Nephron progenitor cell (in vitro differentiated cells): ENCODE data around the gene UBAP1L.

Source experiments
- DNase-seq: peaks from one replicate; pipeline ENCODE4 v3.0.0; 2021
- H3K27ac Mint-ChIP-seq: 2 replicates; pipeline ENCODE4 v1.8.0; 2021; ENCODE audit warnings: mild to moderate bottlenecking, moderate library complexity, mixed read lengths
- H3K27me3 Mint-ChIP-seq: 2 replicates; pipeline ENCODE4 v1.8.0; 2021; ENCODE audit warnings: mild to moderate bottlenecking, low read depth, mixed read lengths; ENCODE audit not compliant: poor library complexity
- H3K36me3 Mint-ChIP-seq: 2 replicates; pipeline ENCODE4 v1.8.0; 2021; ENCODE audit warnings: low read depth, mixed read lengths
- H3K4me1 Mint-ChIP-seq: 2 replicates; pipeline ENCODE4 v1.8.0; 2021; ENCODE audit warnings: mixed read lengths
- H3K4me3 Mint-ChIP-seq: 2 replicates; pipeline ENCODE4 v1.8.0; 2021; ENCODE audit warnings: mild to moderate bottlenecking, moderate library complexity, mixed read lengths
- H3K9me3 Mint-ChIP-seq: 2 replicates; pipeline ENCODE4 v1.8.0; 2021; ENCODE audit warnings: mild to moderate bottlenecking, moderate library complexity, mixed read lengths
- TF ChIP-seq, protein P1 (sequence below): fragments of 200-600 bp; sonication (generic); IDR thresholded peaks from 2 replicates; pipeline ENCODE4 v1.5.0; 2021; ENCODE audit warnings: antibody characterized with exemption

The UBAP1L gene

DNA sequence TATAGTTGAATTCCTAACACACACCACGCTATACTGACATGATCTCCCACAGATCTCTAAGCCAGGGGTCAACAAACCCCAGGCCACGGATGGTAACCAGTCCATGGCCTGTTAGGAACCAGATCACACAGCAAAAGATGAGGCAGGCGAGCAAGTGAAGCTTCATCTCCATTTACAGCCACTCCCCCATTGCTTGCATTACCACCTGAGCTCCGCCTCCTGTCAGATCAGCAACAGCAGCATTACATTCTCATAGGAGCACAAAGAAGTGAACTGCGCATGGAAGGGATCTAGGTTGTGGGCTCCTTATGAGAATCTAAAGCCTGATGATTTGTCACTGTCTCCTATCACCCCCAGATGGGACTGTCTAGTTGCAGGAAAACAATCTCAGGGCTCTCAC, 15.9 kb upstream of the UBAP1L start:
- no peak for DNase-seq
- TF ChIP-seq, protein P1, sequence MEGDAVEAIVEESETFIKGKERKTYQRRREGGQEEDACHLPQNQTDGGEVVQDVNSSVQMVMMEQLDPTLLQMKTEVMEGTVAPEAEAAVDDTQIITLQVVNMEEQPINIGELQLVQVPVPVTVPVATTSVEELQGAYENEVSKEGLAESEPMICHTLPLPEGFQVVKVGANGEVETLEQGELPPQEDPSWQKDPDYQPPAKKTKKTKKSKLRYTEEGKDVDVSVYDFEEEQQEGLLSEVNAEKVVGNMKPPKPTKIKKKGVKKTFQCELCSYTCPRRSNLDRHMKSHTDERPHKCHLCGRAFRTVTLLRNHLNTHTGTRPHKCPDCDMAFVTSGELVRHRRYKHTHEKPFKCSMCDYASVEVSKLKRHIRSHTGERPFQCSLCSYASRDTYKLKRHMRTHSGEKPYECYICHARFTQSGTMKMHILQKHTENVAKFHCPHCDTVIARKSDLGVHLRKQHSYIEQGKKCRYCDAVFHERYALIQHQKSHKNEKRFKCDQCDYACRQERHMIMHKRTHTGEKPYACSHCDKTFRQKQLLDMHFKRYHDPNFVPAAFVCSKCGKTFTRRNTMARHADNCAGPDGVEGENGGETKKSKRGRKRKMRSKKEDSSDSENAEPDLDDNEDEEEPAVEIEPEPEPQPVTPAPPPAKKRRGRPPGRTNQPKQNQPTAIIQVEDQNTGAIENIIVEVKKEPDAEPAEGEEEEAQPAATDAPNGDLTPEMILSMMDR = no peak
- Mint-ChIP-seq H3K4me3 (peak overlapping the region; percentile 34), H3K4me1 (peaks cover 29% of the 10 kb centered on the region), H3K36me3 (peaks cover 45% of the 10 kb centered on the region), H3K27ac (peak overlapping the region; percentile 66), H3K27me3 (no peaks in the 10 kb centered on the region), H3K9me3 (peaks cover 10% of the 10 kb centered on the region)

DNA sequence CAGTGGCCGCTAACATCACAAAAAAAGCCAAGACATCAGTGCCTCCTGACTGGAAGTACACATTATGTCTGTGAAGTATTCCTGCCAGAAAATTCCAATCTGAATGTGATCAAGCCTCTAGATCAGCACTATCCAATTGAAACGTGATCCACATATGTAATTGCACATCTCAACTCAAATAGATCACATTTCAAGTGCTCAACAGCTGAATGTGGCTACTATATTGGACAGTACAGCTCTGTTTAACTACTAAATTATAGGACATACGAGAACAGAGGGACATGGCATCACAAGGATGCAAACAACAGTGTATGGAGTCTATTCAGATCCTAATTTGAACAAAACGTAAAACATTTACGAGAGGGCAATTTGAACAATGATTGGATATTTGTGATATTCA, 542 bp upstream of the UBAP1L start:
- Mint-ChIP-seq H3K9me3 (no peaks in the 10 kb centered on the region), H3K4me1 (peaks cover 8% of the 10 kb centered on the region), H3K27me3 (no peaks in the 10 kb centered on the region), H3K4me3 (no peak overlapping the region), H3K27ac (no peak overlapping the region), H3K36me3 (peaks cover 70% of the 10 kb centered on the region)
- TF ChIP-seq, protein P1 = no peak
- no peak for DNase-seq

DNA sequence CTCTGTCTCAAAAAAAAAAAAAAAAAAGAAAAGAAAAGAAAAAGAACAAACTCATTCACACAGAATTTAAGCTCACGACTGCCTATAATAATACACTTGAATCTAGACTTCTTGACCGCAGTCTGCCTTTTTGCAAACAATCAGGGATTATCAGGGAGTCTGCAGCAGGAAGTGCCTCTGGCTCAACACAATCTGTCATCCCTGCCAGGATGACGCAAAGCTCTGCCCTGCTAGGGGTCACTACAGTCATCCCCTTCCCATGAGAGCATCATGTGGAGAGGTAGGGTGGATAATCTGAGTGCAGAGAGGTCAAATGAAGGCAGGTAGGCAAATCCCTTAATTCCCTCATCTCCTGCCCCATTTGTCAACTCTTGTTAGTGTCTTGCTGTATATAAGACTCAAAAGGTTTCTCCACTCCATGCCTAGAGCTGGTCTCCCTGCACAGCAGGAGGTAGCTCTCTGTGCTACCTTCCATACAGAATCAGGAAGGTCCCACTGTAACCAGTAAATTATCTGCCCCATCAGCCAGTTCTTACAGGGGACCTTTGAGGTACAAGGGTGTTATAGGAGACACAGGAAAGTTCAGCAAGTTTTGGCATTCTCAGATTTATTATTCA, 4.2 kb downstream of the UBAP1L start:
- DNase-seq = no peak
- TF ChIP-seq, protein P1 = no peak
- Mint-ChIP-seq H3K36me3 (peaks cover 58% of the 10 kb centered on the region), H3K27me3 (no peaks in the 10 kb centered on the region), H3K9me3 (no peaks in the 10 kb centered on the region), H3K4me3 (no peak overlapping the region), H3K27ac (peak overlapping the region; percentile 94), H3K4me1 (peaks cover 9% of the 10 kb centered on the region)

DNA sequence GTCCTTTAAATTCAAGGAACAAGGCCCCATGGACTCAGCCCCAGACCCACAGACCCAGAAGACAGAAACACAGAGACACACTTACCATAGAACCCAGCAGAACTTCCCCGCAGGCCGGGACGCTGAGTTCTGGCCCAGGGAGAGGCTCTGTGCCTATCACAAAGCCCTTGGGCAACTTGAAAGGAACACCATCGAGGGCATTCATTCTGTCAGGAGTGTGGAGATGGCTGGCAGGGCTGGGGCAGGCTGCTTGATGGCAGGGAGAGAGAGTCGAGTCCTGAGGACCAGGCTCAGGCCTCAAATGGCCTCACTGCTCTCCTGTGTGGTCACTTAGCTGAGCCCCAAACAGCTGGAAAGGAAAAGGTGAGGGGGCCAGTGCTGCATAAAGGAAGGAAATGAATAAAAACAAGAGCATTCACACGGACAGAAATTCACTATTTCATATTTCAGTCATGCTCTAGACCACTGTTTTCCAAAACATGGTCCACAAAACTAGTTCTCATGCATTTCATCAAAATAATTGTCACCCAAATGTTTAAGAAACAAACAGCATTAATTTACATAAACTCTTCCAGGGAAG, 8.9 kb downstream of the UBAP1L start:
- peaks cover 13% of the 10 kb centered on the region for H3K4me1 Mint-ChIP-seq
- H3K36me3 Mint-ChIP-seq = peaks cover 45% of the 10 kb centered on the region
- TF ChIP-seq, protein P1 = no peak
- no peaks in the 10 kb centered on the region for H3K9me3 Mint-ChIP-seq
- no peaks in the 10 kb centered on the region for H3K27me3 Mint-ChIP-seq
- no peak overlapping the region for H3K4me3 Mint-ChIP-seq
- H3K27ac Mint-ChIP-seq = peak overlapping the region; percentile 90
- DNase-seq = no peak

DNA sequence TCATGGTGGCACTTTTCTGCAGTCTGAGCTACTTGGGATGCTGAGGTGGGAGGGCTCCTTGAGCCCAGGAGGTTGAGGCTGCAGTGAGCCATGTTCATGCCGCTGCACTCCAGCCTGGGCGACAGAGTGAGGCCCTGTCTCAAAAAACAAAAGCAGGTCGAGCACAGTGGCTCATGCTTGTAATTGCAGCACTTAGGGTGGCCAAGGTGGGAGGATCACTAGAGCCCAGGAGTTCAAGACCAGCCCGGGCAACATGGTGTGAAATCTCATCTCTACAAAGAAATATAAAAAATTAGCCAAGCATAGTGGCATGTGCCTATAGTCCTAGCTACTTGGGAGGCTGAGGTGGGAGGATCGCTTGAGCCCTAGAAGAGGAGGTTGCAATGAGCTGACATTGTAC, 10.0 kb downstream of the UBAP1L start:
- Mint-ChIP-seq H3K4me1 (peaks cover 6% of the 10 kb centered on the region), H3K36me3 (peaks cover 43% of the 10 kb centered on the region), H3K27me3 (no peaks in the 10 kb centered on the region), H3K4me3 (no peak overlapping the region), H3K9me3 (no peaks in the 10 kb centered on the region), H3K27ac (no peak overlapping the region)
- no peak for DNase-seq
- TF ChIP-seq, protein P1 = no peak

DNA sequence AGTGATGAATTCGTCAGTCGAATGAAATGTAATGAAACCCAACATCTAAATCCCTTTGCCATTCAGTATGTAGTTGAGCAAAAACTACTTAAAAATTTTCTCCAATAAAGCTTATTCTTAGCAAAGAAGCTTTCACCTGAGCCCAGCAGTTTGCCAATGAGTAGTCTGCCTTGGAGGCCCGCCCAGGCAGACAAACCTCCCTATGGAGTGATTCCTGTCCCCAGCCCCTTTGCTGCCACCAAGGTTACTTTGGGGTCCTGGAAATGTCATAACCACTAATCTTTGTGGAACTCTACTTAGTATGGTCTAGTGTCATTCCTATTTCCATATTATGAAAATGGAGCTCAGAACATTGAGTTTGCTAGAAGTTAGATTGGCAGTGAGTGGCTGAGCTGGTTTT, 12.1 kb downstream of the UBAP1L start:
- Mint-ChIP-seq H3K4me3 (no peak overlapping the region), H3K27me3 (peaks cover 3% of the 10 kb centered on the region), H3K9me3 (no peaks in the 10 kb centered on the region), H3K27ac (peak overlapping the region; percentile 31), H3K36me3 (peaks cover 44% of the 10 kb centered on the region), H3K4me1 (peaks cover 6% of the 10 kb centered on the region)
- no peak for DNase-seq
- TF ChIP-seq, protein P1 = no peak
